Transverse colon (tissue), 3 donors: ENCODE measurements around the gene STPG3.

Source experiments
- CTCF ChIP-seq, 5 experiments: fragments of 200-600 bp in 3 of 5; fragments of 450-650 bp in 2 of 5; sonication (generic) in 3 of 5; IDR thresholded peaks; 1 replicate in 2 of 5; 2 replicates in 3 of 5; pipeline ENCODE4 v1.5.1; 2016 to 2017; ENCODE audit warnings: antibody characterized with exemption in 5 of 5, inconsistent platforms in 3 of 5, mild to moderate bottlenecking in 2 of 5, moderate library complexity in 1 of 5
- POLR2A ChIP-seq: fragments of 450-650 bp; IDR thresholded peaks from one replicate; pipeline ENCODE4 v1.6.1; 2016; ENCODE audit warnings: antibody characterized with exemption, mild to moderate bottlenecking, moderate library complexity

- peak in 1 of 5 experiments; percentile 8 for TF ChIP-seq CTCF (IDR thresholded peaks at IDR 0.05)
- no peak for TF ChIP-seq POLR2A
These were observed 28.7 kb upstream of the STPG3 start, which contains the start of gene RNF208 for GRCh38 chr9:137222190-137223077.
